Activated naive CD8-positive, alpha-beta T cell (primary cell): ENCODE measurements around the gene LUC7L2.
"Not testable (repeated sequence)": the region's sequence is repeated elsewhere in the genome, so short reads cannot be mapped to it uniquely, and the experiment has no call there.

Source experiments
- H3K27ac Mint-ChIP-seq: one replicate; pipeline ENCODE4 v1.8.0; 2021; ENCODE audit warnings: mixed read lengths
- H3K27me3 Mint-ChIP-seq: one replicate; pipeline ENCODE4 v1.8.0; 2021; ENCODE audit warnings: mixed read lengths
- H3K36me3 Mint-ChIP-seq: one replicate; pipeline ENCODE4 v1.8.0; 2021; ENCODE audit warnings: mixed read lengths
- H3K4me1 Mint-ChIP-seq: one replicate; pipeline ENCODE4 v1.8.0; 2021; ENCODE audit warnings: low read depth, mixed read lengths
- H3K4me3 Mint-ChIP-seq: one replicate; pipeline ENCODE4 v1.8.0; 2021; ENCODE audit warnings: mild to moderate bottlenecking, mixed read lengths
- H3K9me3 Mint-ChIP-seq: one replicate; pipeline ENCODE4 v1.8.0; 2021; ENCODE audit warnings: low read depth, mixed read lengths

LUC7L2 gene

DNA sequence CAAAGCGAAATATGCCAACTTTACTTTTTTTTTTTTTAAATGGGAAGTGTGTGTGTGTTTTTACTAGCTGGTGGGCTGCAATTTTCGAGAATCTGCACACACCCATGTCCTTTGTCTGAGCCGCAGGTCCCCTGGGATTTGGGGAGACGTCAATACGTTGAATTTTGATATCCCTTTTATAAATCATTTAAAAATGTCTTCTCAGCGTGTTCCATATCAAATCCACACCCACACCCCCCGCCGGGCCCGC lies 19.0 kb upstream of the LUC7L2 start:
- peaks cover 3% of the 10 kb centered on the region for H3K36me3 Mint-ChIP-seq
- H3K9me3 Mint-ChIP-seq = peaks cover 5% of the 10 kb centered on the region
- no peaks in the 10 kb centered on the region for H3K27me3 Mint-ChIP-seq
- H3K27ac Mint-ChIP-seq = peak overlapping the region; percentile 99
- peaks cover 33% of the 10 kb centered on the region for H3K4me1 Mint-ChIP-seq
- H3K4me3 Mint-ChIP-seq = peak overlapping the region; percentile 96

DNA sequence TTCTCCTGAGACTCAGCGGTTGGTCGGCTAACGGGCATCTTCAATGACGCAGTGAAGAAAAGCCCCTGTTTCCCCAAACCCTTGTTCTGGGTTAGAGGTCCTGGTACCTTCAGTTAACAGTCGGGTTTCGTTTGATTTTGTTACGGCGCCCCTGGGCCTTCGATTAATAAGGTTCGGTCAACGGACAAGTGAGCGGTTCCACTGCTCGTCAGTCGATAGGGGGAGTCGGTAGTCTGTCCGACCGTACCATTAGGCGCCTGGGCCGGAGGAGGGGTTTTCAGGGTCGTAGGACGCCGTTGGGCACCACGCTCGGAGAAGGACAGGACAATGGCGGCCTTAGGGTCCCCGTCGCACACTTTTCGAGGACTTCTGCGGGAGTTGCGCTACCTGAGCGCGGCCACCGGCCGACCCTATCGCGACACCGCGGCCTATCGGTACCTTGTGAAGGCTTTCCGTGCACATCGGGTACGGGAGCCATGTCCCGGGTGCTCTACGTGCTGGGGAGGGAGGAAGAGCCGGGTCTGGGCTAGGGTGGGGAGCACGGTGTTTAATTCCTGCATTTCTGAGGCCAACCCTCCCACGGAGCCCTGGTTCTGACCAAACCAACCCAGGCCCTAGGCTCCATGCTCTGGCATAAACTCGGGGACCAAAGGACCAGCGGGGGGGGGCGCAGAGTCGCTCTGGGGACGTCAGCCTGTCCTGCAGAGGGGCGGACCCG lies 18.5 kb upstream of the LUC7L2 start, which contains the start of gene FMC1:
Gene FMC1, plus strand, starts transcription at position 280 of the 718 bp plus-strand sequence. Its CDS starts 48 bp downstream, at position 328.
- Mint-ChIP-seq H3K27ac (peak within 1 kb of the TSS; percentile 99), H3K9me3 (peaks cover 5% of the 10 kb centered on the region), H3K4me1 (peaks cover 33% of the 10 kb centered on the region), H3K36me3 (peaks cover 3% of the 10 kb centered on the region), H3K4me3 (peak within 1 kb of the TSS; percentile 96), H3K27me3 (no peaks in the 10 kb centered on the region)

DNA sequence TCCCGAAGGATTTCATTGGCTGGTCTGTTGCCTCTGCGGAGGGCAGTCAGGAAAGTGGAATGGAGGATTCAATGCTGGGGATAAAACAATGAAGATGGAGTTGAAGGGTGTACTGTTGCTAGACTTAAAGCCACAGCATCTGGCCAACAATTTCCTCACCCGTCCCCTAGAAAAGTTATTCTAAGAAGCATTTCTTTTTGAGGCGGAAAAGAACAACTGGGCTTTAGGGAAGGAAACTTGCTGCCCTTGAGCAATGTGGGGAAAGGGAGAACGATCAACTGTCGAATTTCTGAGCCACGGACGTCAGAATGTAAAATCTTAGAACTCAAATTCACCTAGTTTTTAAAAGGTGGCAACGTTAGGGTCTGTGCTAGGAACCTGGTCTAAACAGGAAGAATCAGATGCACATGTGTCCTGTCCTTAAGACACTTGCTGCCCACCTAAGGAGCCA lies 17.9 kb upstream of the LUC7L2 start:
- H3K4me1 Mint-ChIP-seq = peaks cover 33% of the 10 kb centered on the region
- peak overlapping the region; percentile 99 for H3K27ac Mint-ChIP-seq
- H3K27me3 Mint-ChIP-seq = no peaks in the 10 kb centered on the region
- H3K9me3 Mint-ChIP-seq = peaks cover 5% of the 10 kb centered on the region
- peak overlapping the region; percentile 96 for H3K4me3 Mint-ChIP-seq
- H3K36me3 Mint-ChIP-seq = peaks cover 5% of the 10 kb centered on the region

DNA sequence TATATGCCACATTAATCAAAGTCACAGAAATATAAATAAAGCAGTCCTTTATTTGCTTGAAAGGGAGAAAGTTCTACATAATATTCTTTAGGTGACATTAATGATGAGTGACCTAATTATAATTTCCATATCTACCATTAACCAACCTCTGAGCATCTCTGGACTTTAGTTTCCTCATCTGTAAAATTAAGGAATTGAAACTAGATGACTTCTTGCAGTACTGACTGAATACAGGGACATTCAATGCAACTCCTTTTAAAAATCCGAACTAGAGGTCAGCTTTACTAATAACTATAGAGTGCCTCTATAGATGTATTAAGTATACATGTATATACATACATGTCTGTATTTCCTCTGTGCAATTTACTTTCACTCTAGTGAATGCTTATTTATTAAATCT lies 14.7 kb upstream of the LUC7L2 start:
- Mint-ChIP-seq H3K4me3 (no peak overlapping the region), H3K27me3 (no peaks in the 10 kb centered on the region), H3K9me3 (no peaks in the 10 kb centered on the region)

DNA sequence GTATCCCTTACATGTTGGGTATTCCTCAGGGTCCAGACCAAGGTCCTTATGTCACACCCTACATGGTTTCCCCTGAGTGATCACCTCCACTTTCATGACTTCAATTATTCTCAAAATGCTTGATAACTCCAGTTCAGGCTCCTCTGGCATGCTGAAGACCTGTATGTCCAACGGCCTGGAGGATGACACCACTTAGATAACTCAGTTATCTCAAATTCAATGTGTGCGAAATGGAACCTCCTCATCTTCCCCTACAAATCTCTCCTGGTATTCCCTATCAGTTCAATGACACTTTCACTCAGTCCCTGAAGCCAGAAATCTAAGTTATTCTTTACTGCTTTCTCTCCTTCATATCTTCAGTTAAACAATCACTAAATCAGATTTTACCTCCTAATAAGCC lies 8.7 kb upstream of the LUC7L2 start:
- Mint-ChIP-seq H3K4me1 (peaks cover 3% of the 10 kb centered on the region), H3K27ac (no peak overlapping the region)

More for the DNA sequence above, 14.7 kb upstream of the LUC7L2 start:
- H3K36me3 Mint-ChIP-seq = peaks cover 5% of the 10 kb centered on the region
- no peak overlapping the region for H3K27ac Mint-ChIP-seq
- H3K4me1 Mint-ChIP-seq = peaks cover 26% of the 10 kb centered on the region

DNA sequence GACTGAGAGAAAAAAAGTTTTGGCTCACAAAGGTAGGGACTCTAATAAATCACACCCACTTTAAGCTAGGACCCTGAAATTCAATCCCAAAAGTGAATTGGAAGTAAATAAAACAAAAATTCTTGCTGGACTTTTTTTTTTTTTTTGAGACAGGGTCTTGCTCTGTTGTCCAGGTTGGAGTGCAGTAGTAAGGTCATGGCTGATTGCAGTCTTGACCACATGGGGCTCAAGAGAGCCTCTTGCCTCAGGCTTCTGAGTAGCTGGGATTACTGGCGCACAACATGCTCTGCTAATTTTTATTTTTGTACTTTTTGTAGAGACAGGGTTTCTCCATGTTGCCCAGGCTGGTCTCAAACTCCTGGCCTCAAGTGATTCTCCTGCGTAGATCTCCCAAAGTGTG lies 5.0 kb upstream of the LUC7L2 start:
- H3K9me3 Mint-ChIP-seq = no peaks in the 10 kb centered on the region
- no peak overlapping the region for H3K4me3 Mint-ChIP-seq
- peaks cover 10% of the 10 kb centered on the region for H3K36me3 Mint-ChIP-seq
- peaks cover 9% of the 10 kb centered on the region for H3K4me1 Mint-ChIP-seq
- no peaks in the 10 kb centered on the region for H3K27me3 Mint-ChIP-seq
- H3K27ac Mint-ChIP-seq = no peak overlapping the region

More for the DNA sequence above, 8.7 kb upstream of the LUC7L2 start:
- Mint-ChIP-seq H3K27me3 (no peaks in the 10 kb centered on the region), H3K4me3 (no peak overlapping the region), H3K36me3 (peaks cover 15% of the 10 kb centered on the region), H3K9me3 (no peaks in the 10 kb centered on the region)

DNA sequence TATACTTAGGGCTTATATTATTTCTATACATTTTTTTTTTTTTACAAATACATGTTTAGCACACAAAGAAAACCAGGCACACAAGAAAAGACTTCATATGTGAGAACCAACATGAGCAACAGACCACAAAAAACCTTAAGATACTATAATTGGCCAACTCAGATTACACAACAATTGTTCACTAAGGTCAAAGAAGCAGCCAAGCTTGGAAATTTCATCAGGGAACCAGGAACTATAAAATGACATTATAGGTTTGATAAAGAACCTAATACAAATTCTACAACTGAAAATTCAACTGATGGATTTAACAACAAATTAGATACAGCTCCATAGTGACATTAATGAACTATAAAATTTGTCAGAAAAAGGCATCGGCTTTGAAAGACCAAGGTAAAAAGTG lies 4.4 kb upstream of the LUC7L2 start:
- Mint-ChIP-seq H3K4me1 (peaks cover 9% of the 10 kb centered on the region), H3K4me3 (no peak overlapping the region), H3K9me3 (no peaks in the 10 kb centered on the region), H3K27ac (peak overlapping the region; percentile 75), H3K27me3 (no peaks in the 10 kb centered on the region), H3K36me3 (peaks cover 10% of the 10 kb centered on the region)

DNA sequence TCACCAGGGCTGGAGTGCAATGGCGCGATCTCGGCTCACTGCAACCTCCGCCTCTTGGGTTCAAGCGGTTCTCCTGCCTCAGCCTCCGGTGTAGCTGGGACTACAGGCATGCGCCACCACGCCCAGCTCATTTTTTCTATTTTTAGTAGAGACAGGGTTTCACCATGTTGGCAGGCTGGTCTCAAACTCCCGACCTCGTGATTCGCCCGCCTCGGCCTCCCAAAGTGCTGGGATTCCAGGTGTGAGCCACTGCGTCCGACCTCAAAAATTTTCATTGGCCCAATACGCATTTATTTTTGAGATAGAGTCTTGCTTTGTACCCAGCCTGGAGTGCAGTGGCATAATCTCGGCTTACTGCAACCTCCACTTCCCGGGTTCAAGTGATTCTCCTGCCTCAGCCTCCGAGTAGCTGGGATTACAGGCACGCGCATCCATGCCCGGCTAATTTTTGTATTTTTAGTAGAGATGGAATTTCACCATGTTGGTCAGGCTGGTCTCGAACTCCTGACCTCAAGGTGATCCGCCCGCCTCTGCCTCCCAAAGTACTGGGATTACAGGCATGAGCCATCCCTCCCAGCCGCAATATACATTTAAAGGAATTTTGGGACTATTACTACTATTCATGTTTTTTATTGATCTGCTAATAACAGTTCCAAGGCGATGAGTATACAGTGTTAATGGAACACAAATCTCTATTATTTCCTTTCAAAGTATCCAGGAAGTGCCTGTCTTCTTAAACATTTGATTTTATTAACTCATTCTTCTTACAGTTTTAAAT lies 1.8 kb upstream of the LUC7L2 start:
- not testable (repeated sequence) for H3K36me3 Mint-ChIP-seq, H3K9me3 Mint-ChIP-seq, H3K27me3 Mint-ChIP-seq
- Mint-ChIP-seq H3K4me3 (peak overlapping the region; percentile 91), H3K27ac (peak overlapping the region; percentile 99), H3K4me1 (peaks cover 22% of the 10 kb centered on the region)

DNA sequence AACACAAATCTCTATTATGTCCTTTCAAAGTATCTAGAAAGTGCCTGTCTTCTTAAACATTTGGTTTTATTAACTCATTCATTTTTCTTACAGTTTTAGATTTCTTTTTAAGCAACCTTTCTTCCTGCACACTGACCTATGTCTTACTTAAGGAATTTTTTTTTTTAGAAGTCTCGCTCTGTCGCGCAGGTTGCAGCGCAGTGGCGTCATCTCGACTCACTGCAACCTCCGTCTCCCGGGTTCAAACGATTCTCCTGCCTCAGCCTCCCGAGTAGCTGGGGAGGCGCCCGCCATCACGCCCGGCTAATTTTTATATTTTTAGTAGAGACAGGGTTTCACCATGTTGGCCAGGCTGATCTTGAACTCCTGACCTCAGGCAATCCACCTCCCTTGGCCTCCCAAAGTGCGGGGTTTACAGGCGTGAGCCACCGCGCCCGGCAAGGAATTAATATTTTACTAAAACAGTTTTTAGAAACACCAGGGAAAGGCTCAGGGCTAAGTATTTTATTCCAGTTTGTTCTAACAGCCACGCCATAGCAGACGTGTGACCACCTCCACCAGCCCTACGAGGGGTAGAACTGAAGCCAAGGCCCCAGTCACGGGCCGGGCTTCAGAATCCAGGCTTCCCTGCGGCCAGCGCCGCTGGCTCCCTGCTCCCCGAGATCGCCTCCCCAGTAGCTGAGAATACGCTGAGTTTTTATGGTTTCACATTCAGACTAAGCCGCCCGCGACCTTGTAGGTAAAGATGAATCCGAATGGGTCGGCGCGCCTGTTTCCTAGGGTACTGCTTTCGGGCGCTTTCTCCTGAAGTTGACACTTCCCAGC lies 941 bp upstream of the LUC7L2 start:
- no peaks in the 10 kb centered on the region for H3K9me3 Mint-ChIP-seq
- H3K27ac Mint-ChIP-seq = peak overlapping the region; percentile 99
- peak overlapping the region; percentile 91 for H3K4me3 Mint-ChIP-seq
- peaks cover 7% of the 10 kb centered on the region for H3K36me3 Mint-ChIP-seq
- no peaks in the 10 kb centered on the region for H3K27me3 Mint-ChIP-seq
- peaks cover 28% of the 10 kb centered on the region for H3K4me1 Mint-ChIP-seq

DNA sequence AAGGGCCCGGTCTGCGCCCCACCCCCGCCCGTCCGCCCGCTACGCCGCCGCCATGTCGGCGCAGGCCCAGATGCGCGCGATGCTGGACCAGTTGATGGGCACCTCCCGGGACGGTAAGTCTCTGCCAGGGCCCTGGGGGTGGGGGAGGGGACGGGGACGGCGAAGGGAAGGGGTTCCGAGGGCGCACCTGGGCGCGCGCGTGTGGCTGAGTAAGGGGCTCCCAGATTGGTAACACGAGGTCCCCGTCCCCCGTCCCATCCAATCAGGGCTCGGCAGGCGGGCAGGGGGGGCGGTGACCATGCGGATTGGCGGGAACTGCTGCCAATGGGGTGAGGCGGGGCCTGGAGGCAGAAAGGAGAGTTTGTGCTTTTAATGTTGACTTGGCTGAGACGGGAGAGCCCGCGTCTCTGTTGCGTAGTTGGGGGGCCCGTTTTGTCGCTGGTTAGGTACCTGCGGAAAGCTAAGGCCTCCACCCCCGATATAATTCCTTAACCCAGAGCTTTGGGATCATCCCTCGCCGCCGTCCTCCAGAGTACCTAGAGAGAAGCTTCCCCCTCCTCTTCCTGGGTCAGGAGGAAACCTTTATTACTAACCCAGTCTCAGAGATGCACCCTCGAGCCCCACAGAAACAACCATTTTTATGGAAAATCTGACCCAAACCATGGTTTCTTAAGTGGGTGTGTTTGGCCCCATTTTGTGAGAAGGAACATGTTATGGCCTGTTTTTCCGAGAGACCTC lies 685 bp downstream of the LUC7L2 start:
- H3K4me3 Mint-ChIP-seq = peak overlapping the region; percentile 91
- H3K36me3 Mint-ChIP-seq = peaks cover 12% of the 10 kb centered on the region
- H3K27ac Mint-ChIP-seq = peak overlapping the region; percentile 95
- H3K9me3 Mint-ChIP-seq = no peaks in the 10 kb centered on the region
- peaks cover 39% of the 10 kb centered on the region for H3K4me1 Mint-ChIP-seq
- H3K27me3 Mint-ChIP-seq = no peaks in the 10 kb centered on the region

DNA sequence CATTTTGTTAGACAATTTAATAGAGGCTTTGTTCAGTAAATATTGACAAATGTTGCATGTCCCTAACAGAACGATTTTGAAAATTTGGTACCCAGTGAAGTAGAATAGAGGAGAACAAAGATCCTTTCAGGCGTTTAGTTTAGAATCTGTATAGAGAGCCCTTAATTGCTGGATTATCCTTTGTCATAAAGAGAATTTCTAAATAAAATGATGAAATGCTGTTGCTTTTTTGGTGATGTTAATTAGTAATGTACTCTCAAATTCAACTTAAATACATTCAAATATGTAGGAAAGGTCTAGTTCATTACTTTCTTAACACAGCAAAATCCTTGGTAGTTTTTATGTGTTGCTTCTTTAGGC lies 1.2 kb downstream of the LUC7L2 start:
- H3K4me3 Mint-ChIP-seq = peak overlapping the region; percentile 91
- peaks cover 12% of the 10 kb centered on the region for H3K36me3 Mint-ChIP-seq
- H3K4me1 Mint-ChIP-seq = peaks cover 43% of the 10 kb centered on the region
- no peaks in the 10 kb centered on the region for H3K27me3 Mint-ChIP-seq
- H3K27ac Mint-ChIP-seq = peak overlapping the region; percentile 95
- no peaks in the 10 kb centered on the region for H3K9me3 Mint-ChIP-seq

DNA sequence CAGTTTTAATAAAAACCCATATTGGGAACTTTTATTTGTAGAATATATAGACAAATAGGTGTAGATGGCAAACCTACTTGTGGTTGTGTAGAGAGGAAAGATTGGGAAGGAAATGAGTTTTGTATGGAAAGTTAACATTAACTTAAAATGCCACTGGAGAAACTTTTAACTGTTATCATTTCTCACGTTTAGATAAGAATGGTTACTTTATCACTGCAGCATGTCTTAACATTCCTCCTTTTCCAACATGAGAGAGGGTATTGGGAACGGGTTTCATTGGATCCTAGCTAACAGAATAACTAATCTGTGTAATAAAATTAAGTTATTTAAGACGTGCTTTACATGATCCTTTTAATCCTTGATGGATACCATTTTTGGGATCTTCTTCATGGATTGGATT lies 1.8 kb downstream of the LUC7L2 start:
- Mint-ChIP-seq H3K27me3 (no peaks in the 10 kb centered on the region), H3K36me3 (peaks cover 12% of the 10 kb centered on the region), H3K4me1 (peaks cover 49% of the 10 kb centered on the region), H3K9me3 (no peaks in the 10 kb centered on the region), H3K4me3 (peak overlapping the region; percentile 91), H3K27ac (peak overlapping the region; percentile 95)

DNA sequence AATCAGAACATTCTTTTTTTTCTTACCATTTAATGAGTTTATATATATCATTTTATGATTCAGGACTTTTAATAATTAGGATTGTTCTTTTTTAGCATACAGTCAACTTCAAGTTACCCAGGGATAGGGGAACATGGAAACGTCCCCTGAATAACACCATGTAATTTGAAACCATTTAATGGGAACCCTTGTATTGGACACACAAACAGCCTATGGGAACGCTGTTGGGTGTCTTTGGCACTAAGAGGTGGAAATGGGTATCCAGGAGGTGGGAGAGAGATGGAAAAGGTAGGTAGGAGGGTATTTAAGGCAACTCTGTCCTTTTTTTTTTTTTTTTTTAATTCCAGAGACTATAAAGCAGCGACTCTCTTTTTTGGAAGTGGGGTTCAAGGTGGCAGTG lies 2.6 kb downstream of the LUC7L2 start:
- Mint-ChIP-seq H3K27me3 (no peaks in the 10 kb centered on the region), H3K4me1 (peaks cover 51% of the 10 kb centered on the region), H3K9me3 (no peaks in the 10 kb centered on the region), H3K27ac (peak overlapping the region; percentile 83), H3K36me3 (peaks cover 12% of the 10 kb centered on the region), H3K4me3 (peak overlapping the region; percentile 77)

DNA sequence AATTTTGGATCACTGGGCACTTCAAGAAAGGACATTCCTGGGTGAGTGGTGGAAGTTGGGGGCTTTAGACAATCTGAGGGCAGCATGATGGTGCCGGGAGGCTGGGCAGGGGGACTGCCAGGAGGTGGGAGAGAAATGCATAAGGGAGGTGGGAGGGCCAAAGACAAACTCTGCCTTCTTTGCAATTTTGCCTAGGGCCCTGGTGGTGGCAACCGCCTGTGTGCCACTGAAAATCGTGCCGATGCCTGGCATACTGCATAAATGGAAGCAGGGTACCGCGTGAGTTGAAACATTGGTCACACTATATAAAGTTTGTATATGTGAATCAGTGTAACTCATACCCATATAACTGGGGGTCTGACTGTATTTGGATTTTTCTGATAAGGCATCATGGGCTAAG lies 3.3 kb downstream of the LUC7L2 start:
- peaks cover 12% of the 10 kb centered on the region for H3K36me3 Mint-ChIP-seq
- H3K4me1 Mint-ChIP-seq = peaks cover 58% of the 10 kb centered on the region
- no peaks in the 10 kb centered on the region for H3K9me3 Mint-ChIP-seq
- H3K27ac Mint-ChIP-seq = peak overlapping the region; percentile 83
- peak overlapping the region; percentile 77 for H3K4me3 Mint-ChIP-seq
- H3K27me3 Mint-ChIP-seq = no peaks in the 10 kb centered on the region
